ENCODE measurements around the gene DRAM1. TPM values are rescaled to one million over a fixed set of nuclear protein-coding genes. Genes with fewer than 3 reads are reported as not detected.
A peak's percentile ranks its signal among the peaks of the same experiment; 100 is the strongest.

DRAM1 gene
- total and polyA plus RNA-seq, 10 of the 15 experiments (the other 5 are each of a cell fraction or from before 2014, with no cell fraction given) = 22.4 to 91.5 (median 41.4) TPM

DNA sequence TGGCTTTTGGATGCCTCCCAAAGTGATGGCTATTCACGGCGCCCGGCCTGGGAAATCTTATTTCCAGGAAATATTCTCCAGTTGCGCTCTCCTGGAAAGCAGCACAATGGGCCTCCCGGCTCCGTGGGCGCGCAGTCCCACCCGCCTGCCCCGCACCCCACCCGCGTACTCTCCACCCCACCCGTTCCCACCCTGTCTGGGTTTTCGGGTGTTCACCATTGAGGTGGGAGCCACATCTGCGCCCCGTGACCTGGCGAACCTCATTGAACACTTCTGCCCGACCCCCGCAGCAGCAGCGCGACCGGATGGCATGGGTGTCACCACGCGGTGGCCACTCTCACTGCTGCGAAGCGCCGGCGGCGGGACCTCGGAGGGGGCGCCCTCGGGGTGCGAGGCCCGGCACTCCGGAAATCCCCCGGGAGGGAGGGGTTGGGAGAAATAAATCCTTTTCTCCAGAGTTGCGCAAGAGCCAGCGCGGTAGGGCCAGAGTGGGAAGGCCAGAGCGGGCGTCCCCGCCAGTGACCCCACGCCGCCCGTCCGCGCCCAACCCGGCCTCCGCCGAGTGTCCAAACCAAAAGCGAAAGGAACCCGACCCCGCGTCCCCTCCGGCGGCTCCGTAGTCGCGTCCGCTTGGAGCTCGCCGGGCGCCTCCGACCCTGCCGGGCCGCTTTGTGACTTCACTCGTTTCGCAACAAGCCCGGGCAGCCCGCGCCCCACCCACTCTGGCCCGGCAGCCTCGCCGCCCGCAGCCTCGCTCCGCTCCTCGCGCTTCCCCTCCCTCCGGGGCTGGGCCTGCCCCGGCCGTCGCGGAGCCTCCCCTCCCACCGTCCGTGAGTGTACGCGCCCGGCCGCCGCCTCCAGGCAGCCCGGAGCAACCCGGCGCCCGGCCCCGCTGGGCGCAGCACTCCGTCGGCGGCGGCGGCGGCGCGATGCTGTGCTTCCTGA, at the start of gene DRAM1 (continued):
- TF ChIP-seq IKZF1 (conservative IDR thresholded peaks at IDR 0.05) = peak; percentile 91
- peak; percentile 66; the same call in 1 of the 2 replicates for TF ChIP-seq ZNF24 (IDR thresholded peaks at IDR 0.05)
- no peak for TF ChIP-seq CBX3 (IDR thresholded peaks at IDR 0.05; ENCODE audit: borderline replicate concordance, low read depth)
- TF ChIP-seq, protein P1, sequence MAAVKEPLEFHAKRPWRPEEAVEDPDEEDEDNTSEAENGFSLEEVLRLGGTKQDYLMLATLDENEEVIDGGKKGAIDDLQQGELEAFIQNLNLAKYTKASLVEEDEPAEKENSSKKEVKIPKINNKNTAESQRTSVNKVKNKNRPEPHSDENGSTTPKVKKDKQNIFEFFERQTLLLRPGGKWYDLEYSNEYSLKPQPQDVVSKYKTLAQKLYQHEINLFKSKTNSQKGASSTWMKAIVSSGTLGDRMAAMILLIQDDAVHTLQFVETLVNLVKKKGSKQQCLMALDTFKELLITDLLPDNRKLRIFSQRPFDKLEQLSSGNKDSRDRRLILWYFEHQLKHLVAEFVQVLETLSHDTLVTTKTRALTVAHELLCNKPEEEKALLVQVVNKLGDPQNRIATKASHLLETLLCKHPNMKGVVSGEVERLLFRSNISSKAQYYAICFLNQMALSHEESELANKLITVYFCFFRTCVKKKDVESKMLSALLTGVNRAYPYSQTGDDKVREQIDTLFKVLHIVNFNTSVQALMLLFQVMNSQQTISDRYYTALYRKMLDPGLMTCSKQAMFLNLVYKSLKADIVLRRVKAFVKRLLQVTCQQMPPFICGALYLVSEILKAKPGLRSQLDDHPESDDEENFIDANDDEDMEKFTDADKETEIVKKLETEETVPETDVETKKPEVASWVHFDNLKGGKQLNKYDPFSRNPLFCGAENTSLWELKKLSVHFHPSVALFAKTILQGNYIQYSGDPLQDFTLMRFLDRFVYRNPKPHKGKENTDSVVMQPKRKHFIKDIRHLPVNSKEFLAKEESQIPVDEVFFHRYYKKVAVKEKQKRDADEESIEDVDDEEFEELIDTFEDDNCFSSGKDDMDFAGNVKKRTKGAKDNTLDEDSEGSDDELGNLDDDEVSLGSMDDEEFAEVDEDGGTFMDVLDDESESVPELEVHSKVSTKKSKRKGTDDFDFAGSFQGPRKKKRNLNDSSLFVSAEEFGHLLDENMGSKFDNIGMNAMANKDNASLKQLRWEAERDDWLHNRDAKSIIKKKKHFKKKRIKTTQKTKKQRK (IDR thresholded peaks at IDR 0.05; ENCODE audit: low read depth, low read length) = no peak
- TF ChIP-seq PML (IDR thresholded peaks at IDR 0.05; ENCODE audit: low read length) = no peak
- 0 out of 2 replicates have a peak, but pooled peaks have one; percentile 38 for TF ChIP-seq FOXM1 (IDR thresholded peaks at IDR 0.05; ENCODE audit: low read depth, low read length)
- peak; percentile 80; the same call in 1 of the 2 replicates for TF ChIP-seq POLR2AphosphoS2 (IDR thresholded peaks at IDR 0.05; ENCODE audit: low read depth, low read length)
- TF ChIP-seq TCF12 (IDR thresholded peaks at IDR 0.05; ENCODE audit: low read depth, low read length) = 0 out of 2 replicates have a peak, but pooled peaks have one; percentile 40
- TF ChIP-seq LARP7 (IDR thresholded peaks at IDR 0.05) = 0 out of 2 replicates have a peak, but pooled peaks have one; percentile 87
- 0 out of 2 replicates have a peak, but pooled peaks have one; percentile 21 for TF ChIP-seq RCOR1 (conservative IDR thresholded peaks at IDR 0.05; ENCODE audit: low read depth, low read length)
- no peak for TF ChIP-seq FOS (IDR thresholded peaks at IDR 0.05; ENCODE audit: borderline replicate concordance, extremely low read depth, insufficient read length)
- peak; percentile 88; the same call in 1 of the 2 replicates for TF ChIP-seq GATAD2B (conservative IDR thresholded peaks at IDR 0.05; ENCODE audit: low read depth)
- TF ChIP-seq POU2F2 (IDR thresholded peaks at IDR 0.05; ENCODE audit: borderline replicate concordance, low read depth, low read length) = peak; percentile 39; the same call in 1 of the 3 replicates
- TF ChIP-seq EED (IDR thresholded peaks at IDR 0.05; ENCODE audit: low read depth) = no peak
- TF ChIP-seq MTA2 (IDR thresholded peaks at IDR 0.05; ENCODE audit: low read depth) = no peak
- peak; percentile 42 to 67 for TF ChIP-seq IKZF2 (IDR thresholded peaks at IDR 0.05)
- peak; percentile 66 for TF ChIP-seq MXI1 (IDR thresholded peaks at IDR 0.05; ENCODE audit: low read depth, low read length)
- peak; percentile 1; the same call in 1 of the 2 replicates for TF ChIP-seq CBFB (IDR thresholded peaks at IDR 0.05; ENCODE audit: low read depth)
- TF ChIP-seq SMARCA5 (IDR thresholded peaks at IDR 0.05) = peak; percentile 100
- 0 out of 2 replicates have a peak, but pooled peaks have one; percentile 37 for TF ChIP-seq SMAD5 (IDR thresholded peaks at IDR 0.05; ENCODE audit: low read depth)
- no peak for TF ChIP-seq SREBF2 (IDR thresholded peaks at IDR 0.05; ENCODE audit: low read length)
- TF ChIP-seq, protein P2, sequence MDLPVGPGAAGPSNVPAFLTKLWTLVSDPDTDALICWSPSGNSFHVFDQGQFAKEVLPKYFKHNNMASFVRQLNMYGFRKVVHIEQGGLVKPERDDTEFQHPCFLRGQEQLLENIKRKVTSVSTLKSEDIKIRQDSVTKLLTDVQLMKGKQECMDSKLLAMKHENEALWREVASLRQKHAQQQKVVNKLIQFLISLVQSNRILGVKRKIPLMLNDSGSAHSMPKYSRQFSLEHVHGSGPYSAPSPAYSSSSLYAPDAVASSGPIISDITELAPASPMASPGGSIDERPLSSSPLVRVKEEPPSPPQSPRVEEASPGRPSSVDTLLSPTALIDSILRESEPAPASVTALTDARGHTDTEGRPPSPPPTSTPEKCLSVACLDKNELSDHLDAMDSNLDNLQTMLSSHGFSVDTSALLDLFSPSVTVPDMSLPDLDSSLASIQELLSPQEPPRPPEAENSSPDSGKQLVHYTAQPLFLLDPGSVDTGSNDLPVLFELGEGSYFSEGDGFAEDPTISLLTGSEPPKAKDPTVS (IDR thresholded peaks at IDR 0.05; ENCODE audit: low read depth, low read length) = no peak
- TF ChIP-seq NBN (IDR thresholded peaks at IDR 0.05) = peak; percentile 37
- peak; percentile 96 for TF ChIP-seq KLF5 (IDR thresholded peaks at IDR 0.05; ENCODE audit: partially characterized antibody)
